ENCODE measurements around the gene ALCAM.

- TF ChIP-seq CTCF (IDR thresholded peaks at IDR 0.05) (no peak), POLR2A (IDR thresholded peaks at IDR 0.05) (no peak)
Observed at GRCh38 chr3:105414841-105415240, 48.1 kb downstream of the ALCAM start.

Data from uterus (tissue), 2 donors.